GM18502 (cell line): ENCODE measurements around the gene TRAPPC2.
A peak's percentile ranks its signal among the peaks of the same experiment; 100 is the strongest.

Experiments
- ATAC-seq: cut with Tn5 transposase; IDR thresholded peaks from one replicate; pipeline ENCODE4 v1.9.1; 2021; ENCODE audit warnings: mild to moderate bottlenecking; ENCODE audit not compliant: unreplicated experiment, poor library complexity

Gene TRAPPC2

DNA sequence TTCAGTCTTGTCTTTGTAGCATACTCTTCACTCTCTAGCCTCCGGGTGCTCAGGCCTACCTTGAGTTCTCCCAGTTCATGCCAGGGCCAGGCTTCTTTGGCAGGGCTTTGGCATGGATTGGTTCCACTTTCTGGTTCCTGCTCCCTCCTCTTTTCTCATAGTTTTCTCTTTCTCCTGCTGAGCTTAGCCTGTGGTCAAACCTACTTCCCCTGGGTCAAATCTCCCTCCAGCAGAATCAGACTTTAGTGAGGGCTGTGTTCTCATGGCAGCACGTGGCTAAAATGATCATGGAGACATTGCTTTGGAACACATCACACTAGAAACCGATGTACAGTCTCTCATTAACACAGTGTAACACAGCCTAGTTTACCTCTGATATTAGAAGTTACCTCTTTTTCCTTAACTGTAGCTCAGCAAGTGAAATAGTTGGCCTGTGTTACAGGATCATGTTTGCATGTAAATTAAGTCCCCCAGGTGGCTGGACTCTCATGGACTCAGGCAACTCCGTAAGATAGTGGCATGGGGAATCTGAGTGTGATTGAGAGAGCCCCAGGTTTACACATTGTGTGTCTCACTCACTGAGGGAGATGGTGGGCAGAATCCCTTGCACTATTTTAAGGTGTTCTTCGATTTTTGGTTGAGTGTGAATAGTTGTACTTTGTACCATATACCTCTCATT lies 32.2 kb downstream of the TRAPPC2 start:
- ATAC-seq = no peak

GRCh38 chrX:13700380-13700779 lies 34.0 kb downstream of the TRAPPC2 start:
- ATAC-seq = no peak

DNA sequence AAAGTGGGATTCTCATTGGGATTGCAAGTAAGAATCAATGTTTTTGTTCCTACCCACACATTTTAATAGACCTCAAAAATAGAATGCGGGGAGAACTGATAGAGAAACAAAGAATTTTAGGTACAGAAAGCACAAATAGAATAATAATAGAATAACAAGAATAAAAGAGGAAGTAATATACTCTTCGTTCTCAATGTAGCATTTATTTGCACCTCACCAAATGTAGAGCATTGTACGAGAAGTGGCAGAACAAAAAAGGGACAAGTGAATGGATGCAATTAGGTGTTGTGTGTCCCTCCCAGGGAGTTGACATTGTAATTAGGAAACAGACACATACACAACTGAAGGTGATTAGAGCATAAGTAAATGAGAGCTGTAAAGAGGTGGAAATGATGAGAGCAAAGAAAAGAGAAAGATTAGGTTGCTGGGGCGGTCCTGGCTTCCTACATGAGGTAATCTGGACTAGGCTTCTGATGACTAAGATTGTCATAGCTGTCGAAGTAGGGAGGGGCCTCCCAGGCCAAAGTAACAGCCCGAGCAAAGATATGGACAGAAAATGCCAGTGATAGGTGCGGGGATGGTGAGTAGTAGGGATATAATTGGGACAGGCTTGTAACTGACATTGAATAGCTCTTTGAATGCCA lies 35.1 kb downstream of the TRAPPC2 start:
- ATAC-seq = peak; percentile 47

DNA sequence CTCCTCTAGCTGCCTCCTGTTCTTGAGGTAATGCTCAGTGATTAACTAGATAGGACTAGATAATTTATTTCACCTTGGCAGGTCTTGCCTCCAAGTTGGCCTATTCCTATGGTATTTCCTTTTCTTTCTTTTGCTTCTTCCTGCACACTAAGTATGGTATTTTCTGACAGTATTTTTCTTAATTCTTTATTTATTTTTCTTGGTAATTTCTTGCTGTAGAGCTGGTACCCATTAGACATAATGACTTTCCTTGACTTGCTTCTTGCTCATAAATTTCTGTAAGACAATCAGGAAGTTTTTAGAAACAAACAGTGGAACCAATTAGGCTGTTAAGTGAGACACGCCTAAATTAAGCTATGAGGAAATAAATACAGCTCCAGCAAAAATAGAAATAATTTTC lies 36.0 kb downstream of the TRAPPC2 start:
- no peak for ATAC-seq

DNA sequence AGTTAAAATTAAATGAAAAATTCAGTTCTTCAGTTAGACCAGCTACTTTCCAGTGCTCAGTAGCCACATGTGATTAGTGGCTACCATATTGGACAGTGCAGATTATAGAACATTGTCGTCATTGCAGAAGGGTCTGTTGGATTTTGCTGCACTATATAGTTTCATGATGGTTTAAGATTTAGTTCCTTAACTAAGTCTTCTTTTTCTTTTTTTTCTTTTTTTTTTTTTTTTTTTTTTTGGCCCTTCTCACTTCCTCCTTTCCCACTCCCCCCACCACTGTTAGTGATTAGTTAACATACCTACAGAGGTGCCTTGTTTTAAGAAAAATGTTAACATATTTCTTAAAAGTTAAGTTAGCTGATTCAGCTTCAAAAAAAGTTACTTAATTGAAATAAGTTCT lies 36.4 kb downstream of the TRAPPC2 start:
- ATAC-seq = peak; percentile 23

GRCh38 chrX:13697455-13697854 lies 37.0 kb downstream of the TRAPPC2 start:
- peak; percentile 59 for ATAC-seq

- no peak for ATAC-seq
Observed at GRCh38 chrX:13695601-13696115, 38.8 kb downstream of the TRAPPC2 start.

DNA sequence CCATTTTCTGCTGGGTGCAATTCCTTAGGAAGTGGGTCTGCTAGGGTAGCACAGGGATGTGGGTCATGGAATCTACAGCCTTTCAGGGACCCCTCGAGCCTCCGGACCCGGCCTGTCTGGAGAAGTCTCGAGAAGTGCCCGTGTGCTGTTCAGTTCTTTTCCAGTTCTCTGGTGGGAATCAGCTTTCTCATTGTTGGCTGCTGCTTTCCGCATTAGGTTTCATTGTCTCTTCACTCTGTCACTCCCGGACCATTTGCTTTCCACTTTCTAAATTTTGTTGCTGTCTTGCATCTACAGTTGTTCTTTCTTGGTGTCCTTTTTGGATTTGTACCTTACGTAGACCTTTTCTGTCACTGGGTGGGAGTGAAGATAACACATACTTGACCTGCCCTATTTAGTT lies 39.4 kb downstream of the TRAPPC2 start:
- ATAC-seq = no peak

DNA sequence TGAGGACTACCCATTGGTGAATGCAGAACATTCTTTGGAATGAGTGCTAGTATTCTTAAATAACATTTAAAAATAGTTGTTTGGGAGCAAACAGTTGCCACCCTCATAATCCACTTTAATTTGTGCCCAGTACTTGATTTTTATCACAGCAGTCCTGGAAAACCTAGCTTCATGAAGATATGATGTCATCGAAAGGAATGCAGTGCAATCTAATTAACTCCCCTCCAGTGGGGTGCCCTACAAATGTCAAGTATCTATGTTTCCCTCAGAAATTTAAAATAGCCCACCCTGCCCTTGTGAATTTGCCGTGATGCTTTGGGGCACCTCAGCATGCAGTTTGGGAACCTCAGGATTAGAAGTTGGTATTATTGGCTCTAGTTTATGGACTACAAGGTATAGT lies 40.1 kb downstream of the TRAPPC2 start:
- no peak for ATAC-seq

GRCh38 chrX:13693341-13693961 lies 41.0 kb downstream of the TRAPPC2 start:
- no peak for ATAC-seq

- ATAC-seq = no peak
Observed at GRCh38 chrX:13692771-13693231, 41.6 kb downstream of the TRAPPC2 start.

DNA sequence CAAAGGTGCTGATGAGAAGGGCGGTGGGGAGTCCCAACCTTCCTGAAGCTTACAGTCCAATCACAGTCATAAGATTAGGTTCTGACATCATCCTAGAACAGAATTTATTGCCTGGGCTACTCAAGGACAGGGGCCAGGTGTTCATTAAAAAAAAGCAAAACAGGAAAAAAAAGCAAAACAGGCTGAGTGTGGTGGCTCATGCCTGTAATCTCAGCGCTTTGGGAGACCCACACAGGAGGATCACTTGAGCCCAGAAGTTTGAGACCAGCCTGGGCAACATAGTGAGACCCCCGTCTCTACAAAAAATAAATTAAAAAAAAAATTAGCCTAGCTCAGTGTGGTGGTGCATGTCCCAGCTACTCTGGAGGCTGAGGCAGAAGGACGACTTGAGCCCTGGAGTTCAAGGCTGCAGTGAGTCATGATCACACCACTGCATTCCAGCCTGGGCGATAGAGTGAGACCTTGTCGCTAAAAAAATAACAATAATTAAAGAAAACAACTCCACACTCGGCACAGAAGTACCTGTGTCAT lies 42.5 kb downstream of the TRAPPC2 start:
- no peak for ATAC-seq

- no peak for ATAC-seq
Observed at GRCh38 chrX:13690836-13691235, 43.6 kb downstream of the TRAPPC2 start.

GRCh38 chrX:13689741-13690211 lies 44.6 kb downstream of the TRAPPC2 start:
- no peak for ATAC-seq

DNA sequence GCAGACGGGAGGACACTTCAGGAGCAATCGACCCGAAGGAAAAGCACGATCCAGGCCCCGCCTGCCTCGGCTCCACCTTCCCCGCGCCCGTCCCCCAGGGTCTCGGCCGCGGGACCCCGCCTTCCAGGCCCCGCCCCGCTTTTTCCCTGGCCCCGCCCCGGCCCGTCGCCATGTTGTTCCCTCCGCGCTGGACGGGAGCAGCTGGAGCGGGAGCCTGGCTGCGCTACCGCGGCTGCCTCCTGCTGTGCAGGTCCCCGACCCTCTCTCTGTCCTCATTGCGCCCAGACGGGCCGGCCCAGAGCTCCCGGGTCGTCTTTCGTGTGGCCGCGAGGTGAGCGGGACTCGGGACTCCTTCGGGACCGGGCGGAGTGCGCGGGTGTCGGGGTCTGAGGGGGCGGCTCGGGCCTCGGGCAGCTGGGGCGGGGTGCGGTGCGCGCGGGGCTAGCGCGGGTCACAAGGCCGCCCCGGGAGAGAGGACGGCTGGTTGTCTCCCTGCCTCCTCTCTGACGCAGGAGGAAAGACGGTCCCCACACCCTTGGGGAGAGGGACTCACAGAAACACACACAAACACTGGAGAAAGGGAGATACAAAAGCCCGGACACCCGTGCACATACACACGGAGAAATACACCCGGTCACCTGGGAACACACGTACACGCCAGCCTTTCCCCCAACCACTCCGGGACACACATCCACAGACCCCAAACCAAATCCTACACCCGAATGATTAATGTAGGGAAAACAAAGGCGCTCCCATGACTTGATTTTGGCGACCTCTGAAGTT lies 45.3 kb downstream of the TRAPPC2 start, which contains the start of gene RAB9A:
Gene RAB9A (plus strand): TSS at position 171 of the 783 bp plus-strand sequence. CDS start 19,619 bp downstream, outside the sequence.
- peak; percentile 84 for ATAC-seq

GRCh38 chrX:13688384-13688957 lies 45.9 kb downstream of the TRAPPC2 start:
- ATAC-seq = no peak

- ATAC-seq = no peak
Observed at GRCh38 chrX:13687203-13687602, 47.2 kb downstream of the TRAPPC2 start.

DNA sequence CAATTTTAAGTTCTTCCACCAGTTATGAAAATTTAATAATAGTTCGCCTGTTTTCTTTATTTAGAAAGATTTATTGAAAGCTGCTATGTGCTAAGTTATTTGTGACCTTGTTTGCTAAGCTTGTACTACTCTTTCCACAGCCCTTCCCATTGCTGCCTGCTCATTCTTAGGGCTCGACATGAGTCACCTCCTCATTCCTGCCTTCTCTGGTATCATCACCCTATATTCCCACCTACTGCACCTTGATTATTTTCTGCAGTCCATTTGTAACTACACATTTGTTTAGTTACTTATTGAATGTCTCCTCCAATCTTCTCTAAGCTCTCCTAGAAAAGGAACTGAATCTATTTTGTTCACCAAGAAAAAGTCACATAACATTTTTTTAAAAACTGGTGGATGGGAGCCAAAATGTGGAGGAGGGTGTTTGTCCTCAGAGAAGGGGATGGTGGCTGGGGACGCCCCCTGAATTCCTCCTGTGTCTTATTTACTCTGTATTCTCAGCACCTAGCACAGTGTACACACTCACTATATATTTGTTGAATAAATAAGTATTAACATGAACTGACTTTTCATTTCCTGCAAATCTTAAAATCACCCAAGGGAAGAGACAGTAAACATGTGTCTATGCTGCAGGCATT lies 49.2 kb downstream of the TRAPPC2 start:
- no peak for ATAC-seq

DNA sequence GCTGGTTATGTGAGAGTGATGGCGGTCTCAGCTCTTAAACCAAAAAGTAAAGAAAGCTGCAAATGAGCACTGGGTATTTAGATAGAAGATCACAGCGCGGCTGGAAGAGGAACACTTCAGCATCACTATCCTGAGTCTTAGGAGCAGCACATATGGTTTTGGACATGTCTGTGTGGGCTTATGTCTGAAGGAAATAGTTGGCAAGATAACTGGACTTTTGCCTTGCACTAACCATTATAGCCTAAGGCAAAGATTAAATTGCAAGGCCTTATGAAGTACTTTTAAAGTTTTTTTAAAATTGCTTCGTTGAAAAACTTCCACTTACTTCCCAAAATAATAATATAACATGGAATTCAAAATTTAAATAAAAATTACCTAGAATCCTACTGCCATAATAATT lies 50.1 kb downstream of the TRAPPC2 start:
- ATAC-seq = no peak
